ENCODE results near the gene TMEM256. TPM values are rescaled to one million over a fixed set of nuclear protein-coding genes. Genes with fewer than 3 reads are reported as not detected.

TMEM256 gene
- total RNA-seq, 1 experiment from 2014 or later: 55.4 TPM

GRCh38 chr17:7423679-7424078 lies 19.8 kb upstream of the TMEM256 start:
- DNase-seq: no peak
- Histone ChIP-seq H3K79me2 (ENCODE audit: low read depth) (no peaks in the 10 kb centered on the region), H3K27me3 (ENCODE audit: insufficient read depth, low read depth) (no peaks in the 10 kb centered on the region), H3K9me3 (ENCODE audit: insufficient read depth, low read depth) (no peaks in the 10 kb centered on the region), H3K4me1 (replicated peaks; ENCODE audit: insufficient read depth) (no peaks in the 10 kb centered on the region), H3K4me3 (no peak overlapping the region), H4K20me1 (ENCODE audit: insufficient read depth) (no peaks in the 10 kb centered on the region), H3F3A (ENCODE audit: insufficient read depth, low read depth) (no peaks in the 10 kb centered on the region), H3K27ac (no peak overlapping the region), H3K4me2 (no peak overlapping the region), H3K36me3 (ENCODE audit: low read depth) (no peaks in the 10 kb centered on the region), H2AFZ (no peak overlapping the region), H3K9me2 (ENCODE audit: insufficient read depth) (no peaks in the 10 kb centered on the region)
- no TSS peak for BruUV-seq (replicated peaks)
- intact Hi-C loops (cut with micrococcal nuclease; ENCODE audit: unreplicated experiment): no loop called here
- ChIA-PET CTCF (interaction anchor here (0.5 kb wide), 1 partner anchor 51 kb away, joined by 3 read pairs; no protein-coding TSS in a partner anchor), POLR2A (ENCODE audit: unreplicated experiment) (interaction anchor here (0.8 kb wide), 1 partner anchor 81 kb away, joined by 4 read pairs; no protein-coding TSS in a partner anchor)
- no peak for TF ChIP-seq EZH2 (IDR thresholded peaks at IDR 0.05; ENCODE audit: low read depth)
- no peak for TF ChIP-seq CTCF (conservative IDR thresholded peaks at IDR 0.05)

DNA sequence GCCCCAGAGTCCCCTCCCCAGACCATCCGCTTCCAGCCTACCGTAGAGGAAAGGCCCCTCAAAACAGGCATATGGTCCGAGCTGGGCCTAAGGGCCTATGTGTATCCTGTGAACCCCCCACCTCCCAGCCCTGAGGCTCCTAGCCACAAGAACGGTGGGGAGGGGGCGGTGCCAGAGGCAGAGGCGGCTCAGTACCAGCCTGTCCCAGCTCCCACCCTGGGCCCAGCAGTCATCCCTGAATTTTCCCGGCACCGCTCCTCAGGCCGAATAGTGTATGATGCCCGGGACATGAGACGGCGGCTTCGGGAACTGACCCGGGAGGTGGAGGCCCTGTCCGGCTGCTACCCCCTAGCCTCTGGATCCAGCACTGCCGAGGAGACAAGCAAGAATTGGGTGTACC lies 17.3 kb upstream of the TMEM256 start:
- Histone ChIP-seq H3K27ac (no peak overlapping the region), H3K36me3 (ENCODE audit: low read depth) (no peaks in the 10 kb centered on the region), H3K4me1 (replicated peaks; ENCODE audit: insufficient read depth) (no peaks in the 10 kb centered on the region), H3K4me2 (no peak overlapping the region), H3K9me3 (ENCODE audit: insufficient read depth, low read depth) (no peaks in the 10 kb centered on the region), H4K20me1 (ENCODE audit: insufficient read depth) (no peaks in the 10 kb centered on the region), H3K9me2 (ENCODE audit: insufficient read depth) (no peaks in the 10 kb centered on the region), H3F3A (ENCODE audit: insufficient read depth, low read depth) (no peaks in the 10 kb centered on the region; the same call in 1 of the 2 replicates), H3K4me3 (no peak overlapping the region), H2AFZ (no peak overlapping the region), H3K27me3 (ENCODE audit: insufficient read depth, low read depth) (no peaks in the 10 kb centered on the region), H3K79me2 (ENCODE audit: low read depth) (no peaks in the 10 kb centered on the region)
- POLR2A ChIA-PET (ENCODE audit: unreplicated experiment): no interaction called here
- intact Hi-C loops (cut with micrococcal nuclease; ENCODE audit: unreplicated experiment): no loop called here
- no peak for TF ChIP-seq CTCF (conservative IDR thresholded peaks at IDR 0.05)
- TF ChIP-seq EZH2 (IDR thresholded peaks at IDR 0.05; ENCODE audit: low read depth): no peak
- BruUV-seq (replicated peaks): no TSS peak
- CTCF ChIA-PET: no interaction called here
- DNase-seq: no peak

DNA sequence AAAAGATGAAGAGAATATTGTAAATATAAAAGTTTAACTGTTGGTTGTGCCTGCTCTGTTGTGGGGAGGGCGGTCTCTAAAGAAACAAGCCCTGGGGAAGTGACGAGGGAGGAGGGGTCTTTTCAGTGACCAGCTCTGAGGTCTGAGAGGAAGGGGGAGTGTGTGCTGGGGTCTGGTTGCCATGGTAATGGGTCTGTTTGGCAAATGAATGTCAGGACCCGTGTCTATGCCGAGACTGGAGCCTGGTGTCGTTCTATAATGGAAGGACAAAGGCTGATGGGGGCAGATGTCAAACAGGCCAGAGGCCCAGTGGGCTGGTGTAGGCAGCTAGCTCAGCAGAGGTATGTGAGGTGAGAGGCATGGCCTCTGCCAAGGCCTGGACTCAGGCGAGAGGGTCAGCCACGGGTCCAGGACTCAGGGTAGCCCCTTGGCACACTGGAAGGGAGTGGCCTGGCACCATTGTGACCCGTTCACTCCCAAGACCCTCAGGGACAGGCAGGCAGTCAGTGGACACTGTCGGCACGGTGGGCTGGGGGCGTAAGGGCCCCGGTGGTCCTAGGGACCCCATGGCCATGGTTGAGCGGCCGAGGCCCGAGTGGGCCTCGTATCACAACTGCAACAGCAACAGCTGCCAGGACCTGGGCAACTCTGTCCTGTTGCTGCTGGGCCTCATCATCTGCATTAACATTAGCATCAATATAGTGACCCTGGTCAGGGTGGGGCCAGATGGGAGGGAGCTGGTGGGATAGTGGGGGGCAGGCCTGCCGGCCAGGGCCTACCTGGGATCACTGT lies 16.1 kb upstream of the TMEM256 start, which contains the start of gene SPEM1:
Gene SPEM1, plus strand, starts transcription at position 506 of the 792 bp plus-strand sequence. Its CDS starts 61 bp downstream, at position 567.
- ChIA-PET CTCF (interaction anchor here (0.6 kb wide), 1 partner anchor 52 kb away, joined by 3 read pairs; no protein-coding TSS in a partner anchor), POLR2A (ENCODE audit: unreplicated experiment) (no interaction called here)
- intact Hi-C loops (cut with micrococcal nuclease; ENCODE audit: unreplicated experiment): no loop called here
- Histone ChIP-seq H3K9me2 (ENCODE audit: insufficient read depth) (no peaks in the 10 kb centered on the region), H4K20me1 (ENCODE audit: insufficient read depth) (no peaks in the 10 kb centered on the region), H3K36me3 (ENCODE audit: low read depth) (no peaks in the 10 kb centered on the region), H3K79me2 (ENCODE audit: low read depth) (no peaks in the 10 kb centered on the region), H3K9me3 (ENCODE audit: insufficient read depth, low read depth) (no peaks in the 10 kb centered on the region), H2AFZ (no peak within 1 kb of the TSS), H3K4me1 (replicated peaks; ENCODE audit: insufficient read depth) (no peaks in the 10 kb centered on the region), H3K27ac (no peak within 1 kb of the TSS), H3F3A (ENCODE audit: insufficient read depth, low read depth) (no peaks in the 10 kb centered on the region; the same call in 1 of the 2 replicates), H3K27me3 (ENCODE audit: insufficient read depth, low read depth) (no peaks in the 10 kb centered on the region), H3K4me2 (no peak within 1 kb of the TSS), H3K4me3 (no peak within 1 kb of the TSS)
- TF ChIP-seq CTCF (conservative IDR thresholded peaks at IDR 0.05): no peak
- no peak for TF ChIP-seq EZH2 (IDR thresholded peaks at IDR 0.05; ENCODE audit: low read depth)
- no TSS peak for BruUV-seq (replicated peaks)
- DNase-seq: no peak
